Colonic mucosa (tissue), 4 donors: ENCODE measurements around the gene SGF29. TPM values are rescaled to one million over a fixed set of nuclear protein-coding genes. Genes with fewer than 3 reads are reported as not detected.
"Not testable (repeated sequence)": the region's sequence is repeated elsewhere in the genome, so short reads cannot be mapped to it uniquely, and the experiment has no call there.

Experiments
- DNase-seq: peaks from one replicate; pipeline ENCODE4 v3.0.0-alpha.2; 2020
- H3K27ac ChIP-seq: fragments of 200-600 bp; one replicate; pipeline ENCODE4 v1.8.0; 2021
- H3K27me3 ChIP-seq: fragments of 200-600 bp; one replicate; pipeline ENCODE4 v1.8.0; 2021
- H3K36me3 ChIP-seq: fragments of 200-600 bp; one replicate; pipeline ENCODE4 v1.8.0; 2021
- H3K4me1 ChIP-seq: fragments of 200-600 bp; one replicate; pipeline ENCODE4 v1.8.0; 2021; ENCODE audit warnings: mild to moderate bottlenecking
- H3K4me3 ChIP-seq: fragments of 200-600 bp; one replicate; pipeline ENCODE4 v1.8.0; 2021
- H3K9ac ChIP-seq, 2 donors: one replicate each; pipeline ENCODE4 v1.7.0; 2013; ENCODE audit warnings: control low read depth in 2 of 2, low read depth in 2 of 2, low read length in 2 of 2
- H3K9me3 ChIP-seq: fragments of 200-600 bp; one replicate; pipeline ENCODE4 v1.8.0; 2021
- intact Hi-C: fragments of 100-400 bp; cut with DNase I; formaldehyde crosslinking; loops from one replicate; pipeline ENCODE4 v1.14.1; 2022
- total RNA-seq, 2 donors: library from RNA; stranded (reverse); fragmentation: NEBNext Ultra II Directional in 1 of 2; extraction: Animal tissue kit (Norgen Biotek cat#: 25700) in 1 of 2; gene quantifications; one replicate each; pipeline ENCODE4 v1.2.1, GENCODE V29; 2021
- TF ChIP-seq, protein P1 (sequence below): fragments of 200-600 bp; IDR thresholded peaks from one replicate; pipeline ENCODE4 v1.8.0; 2022; ENCODE audit warnings: antibody characterized with exemption, mild to moderate bottlenecking
- donor health status: healthy.
- donor health status: DM: no; HTN: no; CAD: no.
- donor health status: DM: no; HTN: no; CAD: no.

The SGF29 gene
- total RNA-seq, 2 donors from 2014 or later: 17.4 to 19.3 TPM

DNA sequence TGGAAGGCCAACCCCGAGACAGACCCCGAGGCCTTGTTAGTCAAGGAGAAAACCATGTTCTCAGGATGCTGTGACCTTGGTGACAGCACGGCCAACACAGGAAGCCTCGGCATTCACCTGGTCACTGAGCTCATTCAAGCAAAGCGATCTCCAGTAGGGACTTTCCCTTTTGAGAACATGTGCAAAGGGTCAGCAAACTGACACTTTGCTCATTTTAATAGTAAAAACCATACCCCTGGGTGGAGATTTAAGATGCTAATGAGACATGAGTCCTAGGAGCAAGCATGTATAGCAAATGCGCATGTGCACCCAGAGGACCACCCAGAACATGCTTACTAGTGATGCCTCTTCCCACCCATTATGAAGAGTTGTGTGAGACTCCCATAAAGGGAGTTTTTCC is 48.8 kb downstream of the SGF29 start:
- Histone ChIP-seq H3K27me3 (no peaks in the 10 kb centered on the region), H3K9ac (no peak overlapping the region), H3K9me3 (no peaks in the 10 kb centered on the region), H3K4me3 (no peak overlapping the region), H3K4me1 (no peaks in the 10 kb centered on the region), H3K36me3 (no peaks in the 10 kb centered on the region), H3K27ac (no peak overlapping the region)
- intact Hi-C loops: no loop called here
- TF ChIP-seq, protein P1, sequence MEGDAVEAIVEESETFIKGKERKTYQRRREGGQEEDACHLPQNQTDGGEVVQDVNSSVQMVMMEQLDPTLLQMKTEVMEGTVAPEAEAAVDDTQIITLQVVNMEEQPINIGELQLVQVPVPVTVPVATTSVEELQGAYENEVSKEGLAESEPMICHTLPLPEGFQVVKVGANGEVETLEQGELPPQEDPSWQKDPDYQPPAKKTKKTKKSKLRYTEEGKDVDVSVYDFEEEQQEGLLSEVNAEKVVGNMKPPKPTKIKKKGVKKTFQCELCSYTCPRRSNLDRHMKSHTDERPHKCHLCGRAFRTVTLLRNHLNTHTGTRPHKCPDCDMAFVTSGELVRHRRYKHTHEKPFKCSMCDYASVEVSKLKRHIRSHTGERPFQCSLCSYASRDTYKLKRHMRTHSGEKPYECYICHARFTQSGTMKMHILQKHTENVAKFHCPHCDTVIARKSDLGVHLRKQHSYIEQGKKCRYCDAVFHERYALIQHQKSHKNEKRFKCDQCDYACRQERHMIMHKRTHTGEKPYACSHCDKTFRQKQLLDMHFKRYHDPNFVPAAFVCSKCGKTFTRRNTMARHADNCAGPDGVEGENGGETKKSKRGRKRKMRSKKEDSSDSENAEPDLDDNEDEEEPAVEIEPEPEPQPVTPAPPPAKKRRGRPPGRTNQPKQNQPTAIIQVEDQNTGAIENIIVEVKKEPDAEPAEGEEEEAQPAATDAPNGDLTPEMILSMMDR: no peak
- DNase-seq: no peak

DNA sequence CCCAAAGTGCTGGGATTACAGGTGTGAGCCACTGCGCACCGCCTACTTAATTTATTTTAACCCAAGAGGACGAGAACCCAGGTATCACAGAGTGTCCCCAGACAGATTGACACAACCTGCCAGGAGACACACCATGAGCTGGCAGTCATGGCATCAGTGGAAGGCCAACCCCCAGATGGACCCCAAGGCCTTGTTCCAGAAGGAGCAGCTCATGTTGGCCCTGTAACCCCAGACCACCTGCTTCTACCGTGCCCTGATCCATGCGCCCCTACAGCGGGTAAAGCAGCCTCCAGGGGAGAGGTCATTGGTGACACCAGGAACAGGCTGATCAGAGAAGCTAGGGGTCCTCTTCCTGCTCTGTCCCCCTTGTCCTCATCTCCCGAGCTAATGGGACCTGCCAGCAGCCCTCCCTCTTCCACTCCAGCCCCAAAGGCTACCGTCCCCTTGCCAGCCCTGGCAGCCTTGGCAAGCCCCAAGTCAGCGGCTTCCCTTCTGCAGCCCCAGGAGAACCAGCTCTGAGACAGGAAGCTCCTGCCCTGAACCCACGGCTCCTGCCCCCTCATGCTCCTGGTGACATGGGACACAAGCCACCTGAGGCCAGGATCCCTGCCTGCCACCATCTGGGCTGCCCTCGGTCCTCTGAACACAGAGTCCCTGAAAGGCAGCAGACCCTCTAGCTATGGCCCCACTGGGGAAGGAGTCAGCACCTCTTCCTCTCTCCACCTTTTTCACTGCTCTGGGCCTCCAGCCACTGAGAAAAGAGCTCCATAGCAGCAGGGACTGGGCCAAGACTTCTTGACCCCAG is 49.9 kb downstream of the SGF29 start:
- TF ChIP-seq, protein P1: no peak
- H3K27ac ChIP-seq: no peak overlapping the region
- H3K36me3 ChIP-seq: no peaks in the 10 kb centered on the region
- H3K9ac ChIP-seq: no peak overlapping the region
- no peak for DNase-seq
- no peaks in the 10 kb centered on the region for H3K27me3 ChIP-seq
- intact Hi-C loops: no loop called here
- no peaks in the 10 kb centered on the region for H3K9me3 ChIP-seq
- no peak overlapping the region for H3K4me3 ChIP-seq
- H3K4me1 ChIP-seq: no peaks in the 10 kb centered on the region

DNA sequence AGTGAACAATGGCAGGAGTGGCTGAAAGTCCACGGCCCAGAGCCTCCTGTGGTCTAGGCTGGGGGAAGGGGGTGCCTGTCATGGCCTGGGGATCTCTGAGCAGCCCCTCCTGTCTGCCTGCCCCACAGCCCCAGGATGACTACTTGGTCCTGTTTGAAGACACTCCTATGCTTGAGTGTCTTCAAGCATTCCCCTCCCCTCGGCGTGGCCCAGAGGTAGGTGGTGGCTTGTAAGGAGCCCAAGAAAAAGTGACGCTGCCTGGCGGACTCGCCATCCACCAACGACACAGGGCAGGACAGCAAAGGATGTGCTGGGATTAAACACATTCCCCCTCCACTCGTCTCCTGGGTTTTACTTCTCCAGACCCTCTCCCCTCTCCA is 50.5 kb downstream of the SGF29 start:
- Histone ChIP-seq H3K9me3 (no peaks in the 10 kb centered on the region), H3K9ac (no peak overlapping the region), H3K36me3 (no peaks in the 10 kb centered on the region), H3K4me1 (no peaks in the 10 kb centered on the region), H3K27me3 (no peaks in the 10 kb centered on the region), H3K27ac (no peak overlapping the region), H3K4me3 (no peak overlapping the region)
- intact Hi-C loops: no loop called here
- TF ChIP-seq, protein P1: no peak
- DNase-seq: no peak

DNA sequence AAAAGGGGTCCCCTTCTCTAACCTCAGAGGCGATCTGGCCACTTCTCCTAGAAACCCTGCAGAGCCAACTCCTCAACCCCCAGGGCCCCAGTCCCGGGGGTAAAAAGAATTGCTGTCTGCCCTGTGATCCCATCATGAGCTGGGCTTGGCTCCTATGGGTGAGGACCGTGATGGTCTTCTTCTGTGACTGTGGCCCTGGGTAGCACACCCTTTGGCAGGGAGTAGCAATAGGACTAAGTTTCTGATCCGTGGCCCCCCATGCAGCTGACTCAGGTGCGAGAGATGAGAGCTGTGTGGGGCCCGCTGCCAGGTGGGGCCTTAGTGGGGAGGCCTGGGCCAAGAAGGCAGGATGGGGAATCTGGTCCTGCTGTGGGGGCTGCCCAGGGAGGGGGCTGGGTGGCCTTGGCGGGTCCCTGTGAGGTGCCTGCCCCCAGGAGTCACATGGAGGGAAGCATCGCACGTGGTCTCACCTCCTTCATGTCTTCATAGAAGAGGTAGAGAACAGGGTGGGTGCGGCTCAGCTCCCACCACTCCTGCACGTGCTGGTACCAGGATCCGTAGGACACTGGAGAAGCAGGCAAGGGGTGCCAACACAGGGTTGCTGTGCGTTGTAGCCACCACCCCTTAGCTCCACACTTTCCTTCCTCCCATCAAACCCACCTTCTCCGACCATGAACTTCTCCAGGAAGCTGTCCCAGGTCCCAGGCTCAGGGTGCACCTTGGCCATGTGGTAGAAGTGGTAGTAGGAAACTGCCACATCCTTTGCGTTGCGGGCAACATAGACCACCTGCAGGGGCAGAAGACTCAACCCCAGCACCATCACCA is 52.8 kb downstream of the SGF29 start:
- peaks cover 10% of the 10 kb centered on the region for H3K4me1 ChIP-seq
- no peaks in the 10 kb centered on the region for H3K27me3 ChIP-seq
- H3K9ac ChIP-seq: no peak overlapping the region
- no peak overlapping the region for H3K4me3 ChIP-seq
- H3K36me3 ChIP-seq: no peaks in the 10 kb centered on the region
- TF ChIP-seq, protein P1: no peak
- H3K27ac ChIP-seq: no peak overlapping the region
- intact Hi-C loops: no loop called here
- no peak for DNase-seq
- H3K9me3 ChIP-seq: no peaks in the 10 kb centered on the region

DNA sequence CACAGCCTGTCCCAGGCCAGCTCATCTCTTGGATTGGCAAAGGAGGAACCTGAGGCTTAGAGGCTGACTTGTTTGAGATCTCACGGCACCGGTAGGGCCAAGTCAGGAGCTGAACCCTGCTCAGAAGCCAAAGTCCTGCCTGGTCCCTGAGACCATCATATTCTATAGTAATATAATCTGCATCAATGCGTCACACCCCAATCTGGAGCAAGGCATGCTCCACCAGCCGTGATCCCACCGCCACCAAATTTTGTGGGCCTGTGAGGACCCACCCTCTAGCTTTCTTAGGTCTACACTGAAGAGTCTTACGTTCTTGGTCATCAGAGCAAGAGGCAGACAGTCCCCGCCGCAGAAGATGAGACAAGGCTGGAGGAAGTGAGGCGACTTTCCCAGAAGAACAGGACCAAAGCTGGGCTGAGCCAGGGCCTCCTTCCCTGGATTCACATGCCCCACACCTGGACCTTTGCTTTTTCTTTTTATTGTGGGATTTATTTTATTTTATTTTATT is 53.5 kb downstream of the SGF29 start:
- Histone ChIP-seq H3K9ac (no peak overlapping the region), H3K27me3 (no peaks in the 10 kb centered on the region), H3K4me3 (no peak overlapping the region), H3K4me1 (peaks cover 10% of the 10 kb centered on the region), H3K36me3 (no peaks in the 10 kb centered on the region), H3K9me3 (no peaks in the 10 kb centered on the region), H3K27ac (no peak overlapping the region)
- DNase-seq: no peak
- TF ChIP-seq, protein P1: no peak
- intact Hi-C loops: no loop called here

DNA sequence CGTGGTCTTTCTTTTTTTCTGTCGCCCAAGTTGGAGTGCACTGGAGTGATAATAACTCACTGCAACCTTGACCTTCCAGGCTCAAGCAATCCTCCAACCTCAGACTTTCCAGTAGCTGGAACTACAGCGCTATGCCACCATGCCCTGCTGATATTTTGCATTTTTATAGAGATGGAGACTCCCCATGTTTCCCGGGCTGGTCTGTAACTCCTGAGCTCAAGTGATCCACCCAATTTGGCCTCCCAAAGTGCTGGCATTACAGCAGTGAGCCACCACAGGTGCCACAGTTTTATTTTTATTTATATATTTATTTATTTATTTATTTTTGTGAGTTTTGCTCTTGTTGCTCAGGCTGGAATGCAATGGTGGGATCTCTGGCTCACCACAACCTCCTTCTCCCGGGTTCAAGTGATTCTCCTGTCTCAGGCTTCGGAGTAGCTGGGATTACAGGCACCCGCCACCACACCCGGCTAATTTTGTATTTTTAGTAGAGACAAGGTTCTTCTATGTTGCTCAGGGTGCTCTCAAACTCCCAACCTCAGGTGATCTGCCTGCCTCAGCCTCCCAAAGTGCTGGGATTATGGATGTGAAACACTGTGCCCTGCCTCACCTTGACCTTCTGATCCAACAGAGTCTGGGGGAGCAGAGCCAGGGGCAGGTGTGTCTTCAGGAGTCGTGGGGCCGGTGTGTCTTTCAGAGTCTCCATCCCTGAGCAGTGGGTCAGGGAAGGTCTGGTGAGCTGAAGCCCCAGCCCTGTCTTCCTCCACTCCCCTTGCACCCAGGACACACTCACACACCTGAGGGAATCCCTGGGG is 54.2 kb downstream of the SGF29 start:
- H3K9me3 ChIP-seq, H3K27me3 ChIP-seq, intact Hi-C loops, H3K36me3 ChIP-seq, H3K9ac ChIP-seq, H3K27ac ChIP-seq, H3K4me1 ChIP-seq, DNase-seq, H3K4me3 ChIP-seq: not testable (repeated sequence)

DNA sequence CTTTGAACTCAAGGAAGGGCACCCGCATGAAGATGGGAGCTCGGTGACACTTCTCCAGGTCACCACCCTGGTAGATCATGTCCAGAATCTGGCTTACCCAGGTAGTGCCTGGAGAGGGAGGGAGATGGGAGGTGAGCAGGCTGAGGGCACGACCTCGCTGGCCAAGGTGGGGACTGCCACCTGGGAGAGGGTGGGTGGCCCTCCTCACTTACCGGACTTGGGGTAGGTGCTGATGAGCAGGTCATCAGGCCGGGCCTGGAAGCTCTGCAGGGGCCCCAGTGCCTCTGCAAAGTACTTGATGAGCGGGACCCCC is 54.7 kb downstream of the SGF29 start:
- intact Hi-C loops, H3K36me3 ChIP-seq, H3K9me3 ChIP-seq, H3K9ac ChIP-seq, H3K4me1 ChIP-seq, DNase-seq, H3K27ac ChIP-seq, H3K4me3 ChIP-seq, H3K27me3 ChIP-seq: not testable (repeated sequence)
